HepG2 (cell line): ENCODE measurements around the gene KRTAP10-6. TPM values are rescaled to one million over a fixed set of nuclear protein-coding genes. Genes with fewer than 3 reads are reported as not detected.

Source experiments
- ATAC-seq: fragments of 200-7000 bp; cut with Tn5 transposase; 3 replicates; pipeline ENCODE4 v1.9.1; 2020; ENCODE audit warnings: mild to moderate bottlenecking, moderate library complexity
- BruUV-seq: library from RNA; stranded (reverse); fragments of 400-500 nt; replicated peaks from 2 replicates; lab custom pipeline; 2021; lab: Mats Ljungman, UMichigan
- CTCF ChIA-PET: fragments of 300-600 bp; formaldehyde crosslinking; extraction: SDS; loops from one replicate; lab custom pipeline; 2021; ENCODE audit warnings: low total read pairs, inconsistent platforms, low intra/inter-chr PET ratio; lab: Yijun Ruan, JAX
- POLR2A ChIA-PET: fragments of 350-600 bp; sonication (Branson Sonifier 250); formaldehyde crosslinking; loops from one replicate; lab custom pipeline; 2020; ENCODE audit warnings: antibody characterized with exemption, inconsistent platforms; lab: Yijun Ruan, JAX
- DNase-seq: peaks from one replicate; pipeline ENCODE4 v3.0.0-alpha.2; 2015; ENCODE audit warnings: low spot score
- FAIRE-seq: peaks from 3 replicates; lab custom pipeline; 2011; peaks lifted over from hg19 to GRCh38; lab: Jason Lieb, UNC
- H2AFZ ChIP-seq: one replicate; pipeline ENCODE4 v1.6.1; 2011; ENCODE audit warnings: low read length, inconsistent platforms
- H3K27ac ChIP-seq: fragments of 300-600 bp; 3 replicates; pipeline ENCODE4 v1.8.0; 2011; ENCODE audit warnings: mixed run types, mild to moderate bottlenecking, mixed read lengths, low read length, inconsistent platforms; ENCODE audit not compliant: insufficient read depth; ENCODE audit errors: extremely low read length
- H3K27me3 ChIP-seq, 2 experiments: fragments of 200-600 bp in 1 of 2; 2 replicates in 1 of 2; 3 replicates in 1 of 2; pipeline versions ENCODE4 v1.6.0 to v1.8.0; 2011; ENCODE audit warnings: low read length in 2 of 2, mild to moderate bottlenecking in 2 of 2, moderate library complexity in 2 of 2, inconsistent platforms in 1 of 2; ENCODE audit not compliant: insufficient read depth in 2 of 2, control insufficient read depth in 1 of 2
- H3K36me3 ChIP-seq, 2 experiments: fragments of 200-600 bp in 1 of 2; replicated peaks in 1 of 2; 2 replicates in 1 of 2; 3 replicates in 1 of 2; pipeline versions ENCODE4 v1.5.1 to v1.8.0; 2011; ENCODE audit warnings: low read length in 2 of 2, inconsistent platforms in 1 of 2; ENCODE audit not compliant: insufficient read depth in 2 of 2, control insufficient read depth in 1 of 2
- H3K4me1 ChIP-seq: 2 replicates; pipeline ENCODE4 v1.5.1; 2012; ENCODE audit warnings: low read length, inconsistent platforms; ENCODE audit not compliant: insufficient read depth
- H3K4me2 ChIP-seq: 2 replicates; pipeline ENCODE4 v1.6.0; 2011; ENCODE audit warnings: low read depth, low read length, inconsistent platforms
- H3K4me3 ChIP-seq, 3 experiments: fragments of 200-600 bp in 1 of 3; sonication (generic), shearing (Covaris generic) in 1 of 3; replicated peaks in 1 of 3; 2 replicates each; pipeline ENCODE4 v1.5.1; 2011 to 2016; ENCODE audit warnings: low read length in 3 of 3, inconsistent platforms in 2 of 3, low read depth in 2 of 3, mild to moderate bottlenecking in 2 of 3, control low read depth in 1 of 3, mixed read lengths in 1 of 3; ENCODE audit not compliant: insufficient read depth in 1 of 3
- H3K79me2 ChIP-seq: one replicate; pipeline ENCODE4 v1.6.1; 2011; ENCODE audit warnings: low read length, inconsistent platforms; ENCODE audit not compliant: insufficient read depth
- H3K9ac ChIP-seq: 2 replicates; pipeline ENCODE4 v1.6.0; 2011; ENCODE audit warnings: mild to moderate bottlenecking, low read depth, low read length, inconsistent platforms; ENCODE audit not compliant: insufficient read depth
- H3K9me3 ChIP-seq: 2 replicates; pipeline ENCODE4 v1.5.1; 2012; ENCODE audit warnings: mild to moderate bottlenecking, low read length
- H4K20me1 ChIP-seq: 2 replicates; pipeline ENCODE4 v1.6.0; 2011; ENCODE audit warnings: inconsistent platforms, mild to moderate bottlenecking, low read length, moderate library complexity; ENCODE audit not compliant: insufficient read depth
- AGO2 ChIP-seq: fragments of 200-400 bp; formaldehyde crosslinking; optimal IDR thresholded peaks from 2 replicates; pipeline ENCODE3; 2017; ENCODE audit warnings: mild to moderate bottlenecking, low read depth, low read length, moderate library complexity
- PAWR ChIP-seq: sonication (generic); formaldehyde crosslinking; IDR thresholded peaks from 2 replicates; pipeline ENCODE4 v1.4.0; 2020; ENCODE audit warnings: missing genetic modification reagents, mild to moderate bottlenecking, borderline replicate concordance
- SATB2 ChIP-seq: sonication (generic); formaldehyde crosslinking; IDR thresholded peaks from 2 replicates; pipeline ENCODE4 v1.5.0; 2020; ENCODE audit warnings: missing genetic modification reagents
- TSC22D2 ChIP-seq: sonication (generic); formaldehyde crosslinking; IDR thresholded peaks from 2 replicates; pipeline ENCODE4 v1.5.1; 2020; ENCODE audit warnings: missing genetic modification reagents, mild to moderate bottlenecking, borderline replicate concordance
- ZNF12 ChIP-seq: sonication (generic); formaldehyde crosslinking; IDR thresholded peaks from 2 replicates; pipeline ENCODE4 v1.5.0; 2020; ENCODE audit warnings: missing genetic modification reagents
- ZNF138 ChIP-seq: sonication (generic); formaldehyde crosslinking; IDR thresholded peaks from 2 replicates; pipeline ENCODE4 v1.5.0; 2020; ENCODE audit warnings: mild to moderate bottlenecking, low read depth, missing genetic modification reagents
- ZSCAN30 ChIP-seq: sonication (generic); formaldehyde crosslinking; IDR thresholded peaks from 2 replicates; pipeline ENCODE4 v1.5.0; 2020; ENCODE audit warnings: mild to moderate bottlenecking, missing genetic modification reagents
- WGBS: methylation state at CpG from one replicate; pipeline ENCODE4 v1.1.6; 2017; ENCODE audit warnings: low lambda C conversion rate; 5-methylcytosine and 5-hydroxymethylcytosine counted together
- in situ Hi-C: cut with HindIII; loops from 2 replicates; pipeline ENCODE4 v1.10.0; 2017; ENCODE audit warnings: low pct_unique_long_range_greater_than_20kb; ENCODE audit not compliant: extremely low pct_ligation_motif_present
- intact Hi-C: fragments of 100-400 bp; cut with micrococcal nuclease; formaldehyde crosslinking; loops from one replicate; pipeline ENCODE4 v1.10.0; 2022; ENCODE audit not compliant: unreplicated experiment
- polyA plus RNA-seq, 8 experiments: library from polyadenylated mRNA; depleted of rRNA in 3 of 8; stranded (reverse) in 7 of 8; unstranded in 1 of 8; fragments of >200 nt; fragmentation: Illumina TruSeq in 4 of 8; extraction: Trizol in 4 of 8; gene quantifications; 2 replicates each; pipeline versions ENCODE4 v1.2.1 to v1.2.3, GENCODE V29; 2011 to 2016; ENCODE audit warnings: low read depth in 4 of 8, missing spikeins in 1 of 8, mixed read lengths in 1 of 8; ENCODE audit not compliant: insufficient read depth in 1 of 8
- total RNA-seq, 5 experiments: library from RNA; depleted of rRNA; stranded (reverse); fragments of >200 nt; fragmentation: Illumina TruSeq; extraction: Trizol; gene quantifications; 2 replicates each; pipeline ENCODE4 v1.2.3, GENCODE V29; 2016; ENCODE audit warnings: low read depth in 1 of 5
- TF ChIP-seq, protein P1 (sequence below): sonication (generic); formaldehyde crosslinking; IDR thresholded peaks from 2 replicates; pipeline ENCODE4 v1.4.0; 2020; ENCODE audit warnings: mild to moderate bottlenecking, missing genetic modification reagents

KRTAP10-6 gene
- total and polyA plus RNA-seq, 2 of the 13 experiments (the other 11 are each of a cell fraction or from before 2014, with no cell fraction given): not detected

DNA sequence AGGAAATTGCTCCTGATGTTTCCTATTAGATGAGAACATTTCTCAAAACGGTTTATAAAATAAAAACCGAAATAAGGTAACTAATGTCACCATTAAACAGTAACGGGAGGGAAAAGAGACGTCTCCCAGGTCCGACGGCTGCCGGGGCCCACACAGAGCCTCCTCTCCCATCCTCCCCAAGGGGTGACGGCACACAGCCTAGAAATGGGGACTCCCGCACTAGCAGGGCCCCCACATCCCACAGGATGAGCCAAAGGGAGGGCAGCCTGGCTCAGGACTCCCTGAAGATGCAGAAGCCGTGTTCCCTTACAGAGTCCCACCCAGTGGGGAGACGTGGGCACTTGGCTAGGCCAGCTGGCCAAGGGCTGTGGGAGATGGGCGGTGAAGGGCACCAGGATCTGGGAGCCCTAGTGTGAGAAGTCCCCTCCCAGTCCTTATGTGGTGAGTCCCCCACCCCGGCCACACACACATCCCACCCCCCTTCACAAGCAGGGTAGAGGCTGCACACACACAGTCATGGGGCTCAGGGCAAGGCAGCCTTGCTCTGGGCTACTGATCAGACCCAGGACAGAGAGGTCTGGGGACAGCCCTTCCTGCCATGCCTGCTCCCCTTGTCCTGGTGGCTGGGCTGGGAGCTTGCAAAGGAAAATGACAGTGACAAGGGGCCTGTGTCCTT lies 37.0 kb downstream of the KRTAP10-6 start:
- no peak for FAIRE-seq
- H3K9ac ChIP-seq: no peak overlapping the region
- TF ChIP-seq ZSCAN30 (CRISPR knock-in tag): no peak
- TF ChIP-seq, protein P1, sequence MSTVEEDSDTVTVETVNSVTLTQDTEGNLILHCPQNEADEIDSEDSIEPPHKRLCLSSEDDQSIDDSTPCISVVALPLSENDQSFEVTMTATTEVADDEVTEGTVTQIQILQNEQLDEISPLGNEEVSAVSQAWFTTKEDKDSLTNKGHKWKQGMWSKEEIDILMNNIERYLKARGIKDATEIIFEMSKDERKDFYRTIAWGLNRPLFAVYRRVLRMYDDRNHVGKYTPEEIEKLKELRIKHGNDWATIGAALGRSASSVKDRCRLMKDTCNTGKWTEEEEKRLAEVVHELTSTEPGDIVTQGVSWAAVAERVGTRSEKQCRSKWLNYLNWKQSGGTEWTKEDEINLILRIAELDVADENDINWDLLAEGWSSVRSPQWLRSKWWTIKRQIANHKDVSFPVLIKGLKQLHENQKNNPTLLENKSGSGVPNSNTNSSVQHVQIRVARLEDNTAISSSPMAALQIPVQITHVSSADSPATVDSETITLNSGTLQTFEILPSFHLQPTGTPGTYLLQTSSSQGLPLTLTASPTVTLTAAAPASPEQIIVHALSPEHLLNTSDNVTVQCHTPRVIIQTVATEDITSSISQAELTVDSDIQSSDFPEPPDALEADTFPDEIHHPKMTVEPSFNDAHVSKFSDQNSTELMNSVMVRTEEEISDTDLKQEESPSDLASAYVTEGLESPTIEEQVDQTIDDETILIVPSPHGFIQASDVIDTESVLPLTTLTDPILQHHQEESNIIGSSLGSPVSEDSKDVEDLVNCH: no peak
- no peak for TF ChIP-seq TSC22D2 (CRISPR knock-in tag)
- TF ChIP-seq AGO2: no peak
- no peak for TF ChIP-seq SATB2 (CRISPR knock-in tag)
- no peak for TF ChIP-seq PAWR (CRISPR knock-in tag)
- no peak for TF ChIP-seq ZNF138 (CRISPR knock-in tag)
- no peak for TF ChIP-seq ZNF12

More for the DNA sequence above, 37.0 kb downstream of the KRTAP10-6 start:
- Histone ChIP-seq H3K9me3 (no peaks in the 10 kb centered on the region), H2AFZ (no peak overlapping the region), H3K27ac (no peak overlapping the region), H3K79me2 (no peaks in the 10 kb centered on the region), H3K4me2 (no peak overlapping the region), H3K4me1 (no peaks in the 10 kb centered on the region), H3K36me3 (no peaks in the 10 kb centered on the region), H4K20me1 (no peaks in the 10 kb centered on the region), H3K27me3 (peaks cover 0 to 11% of the 10 kb centered on the region in 2 experiments; a peak in 2 of 5 replicates), H3K4me3 (no peak overlapping the region)
- intact Hi-C loops (no loop called here), in situ Hi-C loops (no loop called here)
- ChIA-PET POLR2A (no interaction called here), CTCF (no interaction called here)
- BruUV-seq: no TSS peak
- DNase-seq: no peak
- WGBS: 57% methylated on average over 10 of the region's 13 CpGs
- peak; percentile 48 for ATAC-seq
